Activated CD8-positive, alpha-beta memory T cell treated with anti-CD3 and anti-CD28 coated beads, Interleukin-2, amount 50 U/mL, for 48 hours (primary cell): Measurements from ENCODE around the gene WDCP.
"Not testable (repeated sequence)": the region's sequence is repeated elsewhere in the genome, so short reads cannot be mapped to it uniquely, and the experiment has no call there.

Experiments used
- DNase-seq: peaks from one replicate; pipeline ENCODE4 v3.0.0-alpha.2; 2020

WDCP gene

GRCh38 chr2:24021122-24021998 is 25.8 kb downstream of the WDCP start:
- peak; percentile 59 for DNase-seq

GRCh38 chr2:24020244-24020643 is 26.9 kb downstream of the WDCP start:
- peak; percentile 39 for DNase-seq

- peak; percentile 42 for DNase-seq
Measured at GRCh38 chr2:24019729-24020128, 27.5 kb downstream of the WDCP start.

GRCh38 chr2:24018241-24018640 is 28.9 kb downstream of the WDCP start:
- peak; percentile 42 for DNase-seq

GRCh38 chr2:24017711-24018110 is 29.5 kb downstream of the WDCP start:
- no peak for DNase-seq

- DNase-seq: no peak
Measured at GRCh38 chr2:24016853-24017703, 30.1 kb downstream of the WDCP start.

- DNase-seq: no peak
Measured at GRCh38 chr2:24016376-24016761, 30.8 kb downstream of the WDCP start.

- DNase-seq: no peak
Measured at GRCh38 chr2:24015562-24016375, 31.4 kb downstream of the WDCP start.

GRCh38 chr2:24014902-24015301 is 32.3 kb downstream of the WDCP start:
- DNase-seq: not testable (repeated sequence)

- DNase-seq: no peak
Measured at GRCh38 chr2:24012521-24013188, 34.5 kb downstream of the WDCP start.

- no peak for DNase-seq
Measured at GRCh38 chr2:24011250-24012104, 35.7 kb downstream of the WDCP start.

GRCh38 chr2:24010477-24011249 is 36.5 kb downstream of the WDCP start:
- DNase-seq: no peak

GRCh38 chr2:24009680-24010476 is 37.3 kb downstream of the WDCP start, which contains the start of gene MFSD2B:
TSS of gene MFSD2B (plus strand) at chr2:24010085. CDS start at chr2:24010097, 12 bp downstream.
- no peak for DNase-seq

- no peak for DNase-seq
Measured at GRCh38 chr2:24009367-24009679, 37.9 kb downstream of the WDCP start.

- DNase-seq: no peak
Measured at GRCh38 chr2:24008672-24009366, 38.4 kb downstream of the WDCP start.

- DNase-seq: no peak
Measured at GRCh38 chr2:24007693-24008092, 39.5 kb downstream of the WDCP start.

GRCh38 chr2:23994567-23994966 is 52.6 kb downstream of the WDCP start:
- no peak for DNase-seq

- DNase-seq: no peak
Measured at GRCh38 chr2:23993736-23994269, 53.4 kb downstream of the WDCP start.

- DNase-seq: no peak
Measured at GRCh38 chr2:23992931-23993330, 54.3 kb downstream of the WDCP start.
